ENCODE data around the gene CERS6.

DNA sequence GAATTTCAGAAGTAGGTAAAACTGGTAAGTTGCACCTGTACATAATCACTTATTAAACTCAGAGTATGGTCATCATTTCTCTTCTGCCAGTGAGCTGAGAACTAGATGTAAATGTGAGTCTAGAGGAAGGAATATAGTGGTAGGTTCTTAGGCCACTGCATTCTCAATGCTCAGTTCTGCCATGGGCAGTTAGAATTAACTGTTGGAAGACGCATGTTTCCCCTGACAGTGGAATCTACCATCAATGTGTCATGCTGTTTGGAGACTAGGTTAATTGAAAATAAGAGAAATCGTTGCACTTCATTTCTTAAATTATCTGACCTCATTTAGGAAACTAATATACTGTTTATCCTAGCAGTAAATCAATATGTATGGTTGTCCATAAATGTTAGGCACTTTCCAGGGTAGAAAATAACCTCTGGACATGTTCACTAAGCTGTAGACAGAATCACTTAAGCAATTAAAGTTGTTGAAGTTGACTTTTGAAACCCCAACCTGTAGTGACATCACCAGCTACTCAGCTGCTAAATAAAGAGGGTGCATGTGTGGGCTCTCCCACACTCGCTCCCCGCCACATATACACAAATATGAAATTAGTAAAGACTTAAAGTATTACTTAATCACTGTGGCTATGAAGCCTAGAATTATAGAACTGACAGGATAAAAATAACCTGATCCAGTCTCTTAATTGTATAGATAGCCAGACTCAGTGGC lies 254.8 kb downstream of the CERS6 start:
- TF ChIP-seq POLR2A (IDR thresholded peaks at IDR 0.05): no peak
- TF ChIP-seq, protein P1, sequence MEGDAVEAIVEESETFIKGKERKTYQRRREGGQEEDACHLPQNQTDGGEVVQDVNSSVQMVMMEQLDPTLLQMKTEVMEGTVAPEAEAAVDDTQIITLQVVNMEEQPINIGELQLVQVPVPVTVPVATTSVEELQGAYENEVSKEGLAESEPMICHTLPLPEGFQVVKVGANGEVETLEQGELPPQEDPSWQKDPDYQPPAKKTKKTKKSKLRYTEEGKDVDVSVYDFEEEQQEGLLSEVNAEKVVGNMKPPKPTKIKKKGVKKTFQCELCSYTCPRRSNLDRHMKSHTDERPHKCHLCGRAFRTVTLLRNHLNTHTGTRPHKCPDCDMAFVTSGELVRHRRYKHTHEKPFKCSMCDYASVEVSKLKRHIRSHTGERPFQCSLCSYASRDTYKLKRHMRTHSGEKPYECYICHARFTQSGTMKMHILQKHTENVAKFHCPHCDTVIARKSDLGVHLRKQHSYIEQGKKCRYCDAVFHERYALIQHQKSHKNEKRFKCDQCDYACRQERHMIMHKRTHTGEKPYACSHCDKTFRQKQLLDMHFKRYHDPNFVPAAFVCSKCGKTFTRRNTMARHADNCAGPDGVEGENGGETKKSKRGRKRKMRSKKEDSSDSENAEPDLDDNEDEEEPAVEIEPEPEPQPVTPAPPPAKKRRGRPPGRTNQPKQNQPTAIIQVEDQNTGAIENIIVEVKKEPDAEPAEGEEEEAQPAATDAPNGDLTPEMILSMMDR (IDR thresholded peaks at IDR 0.05): no peak

Measured in body of pancreas (tissue), 4 donors.